ENCODE data around the gene DGKH.

GRCh38 chr13:42246541-42246940 lies 198.1 kb downstream of the DGKH start:
- no peak for TF ChIP-seq CTCF (IDR thresholded peaks at IDR 0.05; ENCODE audit: low read depth, low read length, poor library complexity, severe bottlenecking)
- TF ChIP-seq EZH2phosphoT487 (IDR thresholded peaks at IDR 0.05; ENCODE audit: borderline replicate concordance, low read length) = no peak
